Thymus (tissue), 11 donors: Measurements from ENCODE around the gene ANO2. TPM values are rescaled to one million over a fixed set of nuclear protein-coding genes. Genes with fewer than 3 reads are reported as not detected.
"Not testable (repeated sequence)": the region's sequence is repeated elsewhere in the genome, so short reads cannot be mapped to it uniquely, and the experiment has no call there.

ENCODE experiments used
- DNase-seq, 9 donors: peaks; one replicate each; pipeline ENCODE4 v3.0.0-alpha.2; 2013; ENCODE audit warnings: low spot score in 9 of 9, low read depth in 6 of 9, missing footprints in 1 of 9
- H3K27ac ChIP-seq, 2 donors: one replicate each; pipeline ENCODE4 v1.5.1; 2013; ENCODE audit warnings: control low read depth in 1 of 2, low read depth in 1 of 2, low read length in 1 of 2, mild to moderate bottlenecking in 1 of 2, moderate library complexity in 1 of 2
- H3K27me3 ChIP-seq, 2 donors: one replicate each; pipeline ENCODE4 v1.5.1; 2013; ENCODE audit warnings: low read length in 1 of 2; ENCODE audit not compliant: control insufficient read depth in 2 of 2, insufficient read depth in 1 of 2
- H3K36me3 ChIP-seq, 2 donors: one replicate each; pipeline ENCODE4 v1.5.1; 2013; ENCODE audit warnings: low read length in 1 of 2, mild to moderate bottlenecking in 1 of 2, moderate library complexity in 1 of 2; ENCODE audit not compliant: control insufficient read depth in 2 of 2, insufficient read depth in 2 of 2
- H3K4me1 ChIP-seq, 2 donors: one replicate each; pipeline ENCODE4 v1.5.1; 2013; ENCODE audit warnings: low read length in 2 of 2; ENCODE audit not compliant: control insufficient read depth in 2 of 2, insufficient read depth in 2 of 2
- H3K4me3 ChIP-seq, 2 donors: one replicate each; pipeline ENCODE4 v1.5.1; 2013; ENCODE audit warnings: low read length in 2 of 2, control low read depth in 1 of 2, mild to moderate bottlenecking in 1 of 2
- H3K9me3 ChIP-seq, 2 donors: one replicate each; pipeline ENCODE4 v1.5.1; 2013; ENCODE audit warnings: low read length in 1 of 2, mild to moderate bottlenecking in 1 of 2; ENCODE audit not compliant: control insufficient read depth in 2 of 2, insufficient read depth in 1 of 2
- WGBS: extraction: QIAGEN DNeasy Blood & Tissue Kit; methylation state at CpG from one replicate; pipeline ENCODE4 v1.1.7; 2013; 5-methylcytosine and 5-hydroxymethylcytosine counted together
- polyA plus RNA-seq: library from polyadenylated mRNA; stranded (reverse); fragments of 200-250 nt; gene quantifications from one replicate; pipeline ENCODE4 v1.2.3, GENCODE V29; 2013
- total RNA-seq: library from RNA; stranded (reverse); fragments of 120-200 nt; gene quantifications from one replicate; pipeline ENCODE4 v1.2.4, GENCODE V29; 2013
- donor health status: healthy.

The ANO2 gene
- total and polyA plus RNA-seq, 2 donors: 0.57 to 1.4 TPM

GRCh38 chr12:5556033-5556614 lies 388.9 kb downstream of the ANO2 start:
- no peak overlapping the region for H3K27ac ChIP-seq
- no peak for DNase-seq
- no peak overlapping the region for H3K4me3 ChIP-seq
- no peaks in the 10 kb centered on the region for H3K36me3 ChIP-seq
- 97% methylated on average over 13 of the region's 13 CpGs for whole genome bisulfite sequencing
- no peaks in the 10 kb centered on the region for H3K4me1 ChIP-seq
- no peaks in the 10 kb centered on the region for H3K9me3 ChIP-seq
- H3K27me3 ChIP-seq: no peaks in the 10 kb centered on the region

- Histone ChIP-seq H3K36me3 (no peaks in the 10 kb centered on the region), H3K9me3 (no peaks in the 10 kb centered on the region), H3K4me1 (no peaks in the 10 kb centered on the region), H3K4me3 (no peak overlapping the region), H3K27me3 (no peaks in the 10 kb centered on the region), H3K27ac (no peak overlapping the region)
- 75% methylated on average over 4 of the region's 4 CpGs for WGBS
- DNase-seq: no peak
Measured at GRCh38 chr12:5554711-5555110, 390.3 kb downstream of the ANO2 start.

GRCh38 chr12:5549011-5549410 lies 396.0 kb downstream of the ANO2 start:
- no peaks in the 10 kb centered on the region for H3K9me3 ChIP-seq
- WGBS: 95% methylated on average over 5 of the region's 5 CpGs
- H3K4me3 ChIP-seq: no peak overlapping the region
- no peak for DNase-seq
- H3K27me3 ChIP-seq: no peaks in the 10 kb centered on the region
- H3K4me1 ChIP-seq: no peaks in the 10 kb centered on the region
- H3K27ac ChIP-seq: no peak overlapping the region
- H3K36me3 ChIP-seq: no peaks in the 10 kb centered on the region

- H3K27me3 ChIP-seq: no peaks in the 10 kb centered on the region
- no peaks in the 10 kb centered on the region for H3K36me3 ChIP-seq
- WGBS: 79% methylated on average over 8 of the region's 8 CpGs
- no peak overlapping the region for H3K4me3 ChIP-seq
- no peaks in the 10 kb centered on the region for H3K4me1 ChIP-seq
- no peak for DNase-seq
- no peaks in the 10 kb centered on the region for H3K9me3 ChIP-seq
- no peak overlapping the region for H3K27ac ChIP-seq
Measured at GRCh38 chr12:5548152-5548943, 396.7 kb downstream of the ANO2 start.

- Histone ChIP-seq H3K36me3 (no peaks in the 10 kb centered on the region), H3K27ac (no peak overlapping the region), H3K27me3 (no peaks in the 10 kb centered on the region), H3K4me3 (no peak overlapping the region), H3K9me3 (no peaks in the 10 kb centered on the region), H3K4me1 (no peaks in the 10 kb centered on the region)
- no peak for DNase-seq
- WGBS: 95% methylated on average over 6 of the region's 6 CpGs
Measured at GRCh38 chr12:5546616-5547015, 398.4 kb downstream of the ANO2 start.

GRCh38 chr12:5537771-5538170 lies 407.3 kb downstream of the ANO2 start:
- no peak overlapping the region for H3K27ac ChIP-seq
- H3K36me3 ChIP-seq: no peaks in the 10 kb centered on the region
- H3K4me1 ChIP-seq: no peaks in the 10 kb centered on the region
- H3K9me3 ChIP-seq: peaks cover 0 to 1% of the 10 kb centered on the region in 2 donors
- no peak for DNase-seq
- 93% methylated on average over 8 of the region's 8 CpGs for WGBS
- H3K4me3 ChIP-seq: no peak overlapping the region
- H3K27me3 ChIP-seq: no peaks in the 10 kb centered on the region

GRCh38 chr12:5537026-5537615 lies 407.9 kb downstream of the ANO2 start:
- H3K27me3 ChIP-seq, H3K4me3 ChIP-seq, H3K9me3 ChIP-seq, H3K27ac ChIP-seq, H3K36me3 ChIP-seq, H3K4me1 ChIP-seq, DNase-seq: not testable (repeated sequence)
- 34% methylated on average over 13 of the region's 13 CpGs for WGBS

- Histone ChIP-seq H3K27me3 (no peaks in the 10 kb centered on the region), H3K4me1 (no peaks in the 10 kb centered on the region), H3K36me3 (no peaks in the 10 kb centered on the region), H3K4me3 (no peak overlapping the region), H3K9me3 (peaks cover 0 to 1% of the 10 kb centered on the region in 2 donors), H3K27ac (no peak overlapping the region)
- WGBS: 92% methylated on average over 3 of the region's 3 CpGs
- no peak for DNase-seq
Measured at GRCh38 chr12:5535541-5535940, 409.5 kb downstream of the ANO2 start.

- no peak overlapping the region for H3K4me3 ChIP-seq
- no peaks in the 10 kb centered on the region for H3K36me3 ChIP-seq
- DNase-seq: no peak
- 94% methylated on average over 10 of the region's 10 CpGs for WGBS
- H3K4me1 ChIP-seq: no peaks in the 10 kb centered on the region
- H3K27ac ChIP-seq: no peak overlapping the region
- H3K27me3 ChIP-seq: no peaks in the 10 kb centered on the region
- H3K9me3 ChIP-seq: peaks cover 0 to 1% of the 10 kb centered on the region in 2 donors
Measured at GRCh38 chr12:5534426-5535199, 410.4 kb downstream of the ANO2 start.
